Measurements from ENCODE around the gene RNF149.

- no peak for TF ChIP-seq CTCF (IDR thresholded peaks at IDR 0.05)
- TF ChIP-seq POLR2A (IDR thresholded peaks at IDR 0.05) = no peak
Measured at GRCh38 chr2:101342625-101343008, 34.1 kb upstream of the RNF149 start.

Data from adrenal gland (tissue), 5 donors.